Breast epithelium (tissue), 3 donors: ENCODE data around the gene NQO2.

Experiments used
- POLR2A ChIP-seq: fragments of 450-650 bp; IDR thresholded peaks from one replicate; pipeline ENCODE4 v1.6.1; 2016; ENCODE audit warnings: antibody characterized with exemption, mild to moderate bottlenecking, moderate library complexity
- POLR2AphosphoS5 ChIP-seq, 3 donors: sonication (generic); formaldehyde crosslinking; IDR thresholded peaks; one replicate each; pipeline ENCODE4 v1.6.1; 2017; ENCODE audit warnings: antibody characterized with exemption in 3 of 3
- TF ChIP-seq, protein P1 (sequence below), 3 donors: fragments of 450-650 bp; IDR thresholded peaks; one replicate each; pipeline ENCODE4 v1.5.1; 2016 to 2017; ENCODE audit warnings: antibody characterized with exemption in 3 of 3, mild to moderate bottlenecking in 3 of 3, moderate library complexity in 3 of 3

DNA sequence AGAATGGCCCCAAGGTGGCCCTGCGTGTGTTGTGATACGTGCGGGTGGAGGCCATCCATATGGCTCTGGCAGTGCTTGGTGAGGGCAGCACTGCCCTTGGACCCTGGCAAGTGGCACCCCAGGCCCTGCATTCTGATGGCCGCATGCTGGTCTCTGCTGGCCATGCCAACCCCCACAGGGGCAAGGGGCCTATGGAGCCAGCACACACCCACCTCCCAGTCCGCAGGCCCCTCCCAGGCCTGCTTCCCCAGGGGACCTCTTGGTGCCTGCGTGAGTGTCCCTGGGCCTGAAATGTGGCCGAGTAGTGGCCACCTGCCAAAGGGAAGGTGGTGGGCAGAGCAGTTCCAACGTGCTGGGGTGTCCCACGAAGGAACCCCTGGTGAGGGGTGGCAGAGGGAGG, 17.6 kb downstream of the NQO2 start:
- TF ChIP-seq POLR2AphosphoS5 (IDR thresholded peaks at IDR 0.05) (no peak), POLR2A (no peak)
- TF ChIP-seq, protein P1, sequence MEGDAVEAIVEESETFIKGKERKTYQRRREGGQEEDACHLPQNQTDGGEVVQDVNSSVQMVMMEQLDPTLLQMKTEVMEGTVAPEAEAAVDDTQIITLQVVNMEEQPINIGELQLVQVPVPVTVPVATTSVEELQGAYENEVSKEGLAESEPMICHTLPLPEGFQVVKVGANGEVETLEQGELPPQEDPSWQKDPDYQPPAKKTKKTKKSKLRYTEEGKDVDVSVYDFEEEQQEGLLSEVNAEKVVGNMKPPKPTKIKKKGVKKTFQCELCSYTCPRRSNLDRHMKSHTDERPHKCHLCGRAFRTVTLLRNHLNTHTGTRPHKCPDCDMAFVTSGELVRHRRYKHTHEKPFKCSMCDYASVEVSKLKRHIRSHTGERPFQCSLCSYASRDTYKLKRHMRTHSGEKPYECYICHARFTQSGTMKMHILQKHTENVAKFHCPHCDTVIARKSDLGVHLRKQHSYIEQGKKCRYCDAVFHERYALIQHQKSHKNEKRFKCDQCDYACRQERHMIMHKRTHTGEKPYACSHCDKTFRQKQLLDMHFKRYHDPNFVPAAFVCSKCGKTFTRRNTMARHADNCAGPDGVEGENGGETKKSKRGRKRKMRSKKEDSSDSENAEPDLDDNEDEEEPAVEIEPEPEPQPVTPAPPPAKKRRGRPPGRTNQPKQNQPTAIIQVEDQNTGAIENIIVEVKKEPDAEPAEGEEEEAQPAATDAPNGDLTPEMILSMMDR (IDR thresholded peaks at IDR 0.05), result no peak
